ENCODE results near the gene FAM135A. TPM values are rescaled to one million over a fixed set of nuclear protein-coding genes. Genes with fewer than 3 reads are reported as not detected.
"Not testable (repeated sequence)": the region's sequence is repeated elsewhere in the genome, so short reads cannot be mapped to it uniquely, and the experiment has no call there.

Gene FAM135A
- total and polyA plus RNA-seq, 10 of the 15 experiments (the other 5 are each of a cell fraction or from before 2014, with no cell fraction given), result 3.9 to 24.5 (median 13.7) TPM

GRCh38 chr6:70557998-70558397 is 144.7 kb downstream of the FAM135A start (continued):
- peak; percentile 33; the same call in 1 of the 2 replicates for TF ChIP-seq RUNX3 (IDR thresholded peaks at IDR 0.05; ENCODE audit: low read length)
- peak; percentile 18; the same call in 1 of the 2 replicates for TF ChIP-seq NFIC (IDR thresholded peaks at IDR 0.05; ENCODE audit: low read depth, low read length)
- no peak for TF ChIP-seq CUX1 (IDR thresholded peaks at IDR 0.05; ENCODE audit: insufficient replicate concordance, low read depth, low read length)
- TF ChIP-seq IRF5 (IDR thresholded peaks at IDR 0.05; ENCODE audit: borderline replicate concordance), result no peak
- TF ChIP-seq MEF2A (IDR thresholded peaks at IDR 0.05; ENCODE audit: insufficient read depth, low read depth, low read length), result no peak
- TF ChIP-seq DPF2 (IDR thresholded peaks at IDR 0.05), result no peak
- no peak for TF ChIP-seq CBFB (IDR thresholded peaks at IDR 0.05; ENCODE audit: low read depth)

- H3K79me2 ChIP-seq (ENCODE audit: control insufficient read depth, insufficient read depth, low read length); H3K36me3 ChIP-seq (ENCODE audit: control insufficient read depth in 2 of 2, insufficient read depth in 2 of 2, low read length in 1 of 2); H3K4me3 ChIP-seq; FAIRE-seq; ATAC-seq; H3K27me3 ChIP-seq (replicated peaks in 1 of 2; ENCODE audit: control insufficient read depth in 2 of 2, insufficient read depth in 2 of 2, low read length in 1 of 2); H3K9ac ChIP-seq (ENCODE audit: control insufficient read depth, insufficient read depth, low read length); RAD21 ChIA-PET (ENCODE audit: unreplicated experiment); in situ Hi-C loops (cut with MboI); H3K27ac ChIP-seq (ENCODE audit: control insufficient read depth, insufficient read depth); CTCF ChIA-PET; H3K9me3 ChIP-seq (replicated peaks; ENCODE audit: control insufficient read depth, insufficient read depth, low read length); H2AFZ ChIP-seq (ENCODE audit: control insufficient read depth, low read depth, low read length); SMC1A ChIA-PET (ENCODE audit: uncharacterized antibody, unreplicated experiment); BruUV-seq (replicated peaks); intact Hi-C loops (cut with micrococcal nuclease; ENCODE audit: unreplicated experiment); H3K4me2 ChIP-seq (ENCODE audit: control insufficient read depth, insufficient read depth); POLR2A ChIA-PET; H4K20me1 ChIP-seq (ENCODE audit: control insufficient read depth, insufficient read depth); H3K4me1 ChIP-seq (ENCODE audit: control insufficient read depth, insufficient read depth, low read length); DNase-seq (ENCODE audit: low read depth, low spot score): not testable (repeated sequence)
- WGBS (ENCODE audit: insufficient coverage, insufficient replicate concordance, low lambda C conversion rate, missing lambda C conversion rate), result 50% methylated on average over 2 of the region's 2 CpGs
These were observed 149.1 kb downstream of the FAM135A start for GRCh38 chr6:70562401-70562800.

All from GM12878 (cell line).